ENCODE results near the gene CGA.

GRCh38 chr6:87101067-87101466 is 6.2 kb upstream of the CGA start:
- TF ChIP-seq, protein P1, sequence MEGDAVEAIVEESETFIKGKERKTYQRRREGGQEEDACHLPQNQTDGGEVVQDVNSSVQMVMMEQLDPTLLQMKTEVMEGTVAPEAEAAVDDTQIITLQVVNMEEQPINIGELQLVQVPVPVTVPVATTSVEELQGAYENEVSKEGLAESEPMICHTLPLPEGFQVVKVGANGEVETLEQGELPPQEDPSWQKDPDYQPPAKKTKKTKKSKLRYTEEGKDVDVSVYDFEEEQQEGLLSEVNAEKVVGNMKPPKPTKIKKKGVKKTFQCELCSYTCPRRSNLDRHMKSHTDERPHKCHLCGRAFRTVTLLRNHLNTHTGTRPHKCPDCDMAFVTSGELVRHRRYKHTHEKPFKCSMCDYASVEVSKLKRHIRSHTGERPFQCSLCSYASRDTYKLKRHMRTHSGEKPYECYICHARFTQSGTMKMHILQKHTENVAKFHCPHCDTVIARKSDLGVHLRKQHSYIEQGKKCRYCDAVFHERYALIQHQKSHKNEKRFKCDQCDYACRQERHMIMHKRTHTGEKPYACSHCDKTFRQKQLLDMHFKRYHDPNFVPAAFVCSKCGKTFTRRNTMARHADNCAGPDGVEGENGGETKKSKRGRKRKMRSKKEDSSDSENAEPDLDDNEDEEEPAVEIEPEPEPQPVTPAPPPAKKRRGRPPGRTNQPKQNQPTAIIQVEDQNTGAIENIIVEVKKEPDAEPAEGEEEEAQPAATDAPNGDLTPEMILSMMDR (IDR thresholded peaks at IDR 0.05): no peak
- no peak for TF ChIP-seq POLR2A (IDR thresholded peaks at IDR 0.05)
- TF ChIP-seq POLR2AphosphoS5 (IDR thresholded peaks at IDR 0.05): no peak
- TF ChIP-seq EP300 (IDR thresholded peaks at IDR 0.05): no peak
